HCT116 (cell line): ENCODE data around the gene BNC2.

Source experiments
- POLR2A ChIP-seq: IDR thresholded peaks from 2 replicates; pipeline ENCODE4 v1.7.0; 2011; ENCODE audit warnings: borderline replicate concordance; ENCODE audit not compliant: insufficient read depth, insufficient read length; ENCODE audit errors: extremely low read depth
- POLR2AphosphoS5 ChIP-seq: IDR thresholded peaks from 2 replicates; pipeline ENCODE4 v1.6.1; 2011; ENCODE audit warnings: mild to moderate bottlenecking, low read depth, low read length, moderate library complexity
- SRF ChIP-seq: IDR thresholded peaks from 2 replicates; pipeline ENCODE4 v1.6.1; 2012; ENCODE audit warnings: low read depth
- TF ChIP-seq, protein P1 (sequence below), 3 experiments: fragments of 200-600 bp in 1 of 3; sonication (generic) in 1 of 3; IDR thresholded peaks in 2 of 3; conservative IDR thresholded peaks in 1 of 3; 2 replicates each; pipeline ENCODE4 v1.5.1; 2012 to 2017; ENCODE audit warnings: low read depth in 2 of 3, low read length in 2 of 3, antibody characterized with exemption in 1 of 3, borderline replicate concordance in 1 of 3, control low read depth in 1 of 3, mild to moderate bottlenecking in 1 of 3, mixed read lengths in 1 of 3, mixed run types in 1 of 3, moderate library complexity in 1 of 3; ENCODE audit not compliant: insufficient read depth in 1 of 3

- TF ChIP-seq, protein P1, sequence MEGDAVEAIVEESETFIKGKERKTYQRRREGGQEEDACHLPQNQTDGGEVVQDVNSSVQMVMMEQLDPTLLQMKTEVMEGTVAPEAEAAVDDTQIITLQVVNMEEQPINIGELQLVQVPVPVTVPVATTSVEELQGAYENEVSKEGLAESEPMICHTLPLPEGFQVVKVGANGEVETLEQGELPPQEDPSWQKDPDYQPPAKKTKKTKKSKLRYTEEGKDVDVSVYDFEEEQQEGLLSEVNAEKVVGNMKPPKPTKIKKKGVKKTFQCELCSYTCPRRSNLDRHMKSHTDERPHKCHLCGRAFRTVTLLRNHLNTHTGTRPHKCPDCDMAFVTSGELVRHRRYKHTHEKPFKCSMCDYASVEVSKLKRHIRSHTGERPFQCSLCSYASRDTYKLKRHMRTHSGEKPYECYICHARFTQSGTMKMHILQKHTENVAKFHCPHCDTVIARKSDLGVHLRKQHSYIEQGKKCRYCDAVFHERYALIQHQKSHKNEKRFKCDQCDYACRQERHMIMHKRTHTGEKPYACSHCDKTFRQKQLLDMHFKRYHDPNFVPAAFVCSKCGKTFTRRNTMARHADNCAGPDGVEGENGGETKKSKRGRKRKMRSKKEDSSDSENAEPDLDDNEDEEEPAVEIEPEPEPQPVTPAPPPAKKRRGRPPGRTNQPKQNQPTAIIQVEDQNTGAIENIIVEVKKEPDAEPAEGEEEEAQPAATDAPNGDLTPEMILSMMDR (IDR thresholded peaks at IDR 0.05 in 2 of 3, conservative IDR thresholded peaks at IDR 0.05 in 1 of 3; ENCODE audit: borderline replicate concordance in 1 of 3, insufficient read depth in 1 of 3, low read depth in 2 of 3, low read length in 2 of 3) = no peak
- TF ChIP-seq SRF (no peak), POLR2A (no peak), POLR2AphosphoS5 (no peak)
These were observed 53.0 kb downstream of the BNC2 start for GRCh38 chr9:16817514-16817913.
